Osteocyte (in vitro differentiated cells): ENCODE measurements around the gene MIER1. TPM values are rescaled to one million over a fixed set of nuclear protein-coding genes. Genes with fewer than 3 reads are reported as not detected.
"Not testable (repeated sequence)": the region's sequence is repeated elsewhere in the genome, so short reads cannot be mapped to it uniquely, and the experiment has no call there.

Experiments used
- DNase-seq: peaks from one replicate; pipeline ENCODE4 v3.0.0; 2021; ENCODE audit warnings: mixed read lengths; ENCODE audit not compliant: unreplicated experiment; ENCODE audit errors: extremely low spot score
- H3K27ac Mint-ChIP-seq: one replicate; pipeline ENCODE4 v1.8.0; 2021; ENCODE audit warnings: mild to moderate bottlenecking, mixed read lengths; ENCODE audit not compliant: unreplicated experiment
- H3K27me3 Mint-ChIP-seq: one replicate; pipeline ENCODE4 v1.8.0; 2021; ENCODE audit warnings: mixed read lengths; ENCODE audit not compliant: unreplicated experiment
- H3K36me3 Mint-ChIP-seq: one replicate; pipeline ENCODE4 v1.8.0; 2021; ENCODE audit warnings: mixed read lengths; ENCODE audit not compliant: unreplicated experiment
- H3K4me1 Mint-ChIP-seq: one replicate; pipeline ENCODE4 v1.8.0; 2021; ENCODE audit warnings: mixed read lengths; ENCODE audit not compliant: unreplicated experiment
- H3K4me3 Mint-ChIP-seq: one replicate; pipeline ENCODE4 v1.8.0; 2021; ENCODE audit warnings: mild to moderate bottlenecking, moderate library complexity, mixed read lengths; ENCODE audit not compliant: unreplicated experiment
- H3K9me3 Mint-ChIP-seq: one replicate; pipeline ENCODE4 v1.8.0; 2021; ENCODE audit warnings: mixed read lengths; ENCODE audit not compliant: unreplicated experiment
- CTCF ChIP-seq: fragments of 200-600 bp; sonication (generic); IDR thresholded peaks from 2 replicates; pipeline ENCODE4 v1.5.0; 2021; ENCODE audit warnings: antibody characterized with exemption, mild to moderate bottlenecking, moderate library complexity
- total RNA-seq: library from RNA; stranded (reverse); gene quantifications from 2 replicates; pipeline ENCODE4 v1.2.1, GENCODE V29; 2021

The MIER1 gene
- total RNA-seq, 1 donor from 2014 or later, result 45.8 TPM

- H3K27me3 Mint-ChIP-seq, result no peaks in the 10 kb centered on the region
- peaks cover 2% of the 10 kb centered on the region for H3K4me1 Mint-ChIP-seq
- TF ChIP-seq CTCF, result no peak
- H3K4me3 Mint-ChIP-seq, result no peak overlapping the region
- DNase-seq, result no peak
- no peaks in the 10 kb centered on the region for H3K9me3 Mint-ChIP-seq
- H3K27ac Mint-ChIP-seq, result no peak overlapping the region
- H3K36me3 Mint-ChIP-seq, result peaks cover 52% of the 10 kb centered on the region
Measured at GRCh38 chr1:66957938-66958337, 33.1 kb downstream of the MIER1 start.

GRCh38 chr1:66966188-66966873 is 41.5 kb downstream of the MIER1 start:
- not testable (repeated sequence) for H3K4me3 Mint-ChIP-seq, DNase-seq, H3K27ac Mint-ChIP-seq, H3K27me3 Mint-ChIP-seq
- Mint-ChIP-seq H3K9me3 (peaks cover 14% of the 10 kb centered on the region), H3K4me1 (peaks cover 23% of the 10 kb centered on the region), H3K36me3 (peaks cover 66% of the 10 kb centered on the region)

GRCh38 chr1:66968574-66968973 is 43.8 kb downstream of the MIER1 start:
- Mint-ChIP-seq H3K4me3 (no peak overlapping the region), H3K36me3 (peaks cover 62% of the 10 kb centered on the region), H3K27ac (peak overlapping the region; percentile 66), H3K4me1 (peaks cover 23% of the 10 kb centered on the region), H3K9me3 (peaks cover 14% of the 10 kb centered on the region), H3K27me3 (no peaks in the 10 kb centered on the region)
- no peak for TF ChIP-seq CTCF
- DNase-seq, result no peak

- H3K4me3 Mint-ChIP-seq, result no peak overlapping the region
- peaks cover 34% of the 10 kb centered on the region for H3K36me3 Mint-ChIP-seq
- no peak for TF ChIP-seq CTCF
- no peaks in the 10 kb centered on the region for H3K9me3 Mint-ChIP-seq
- no peak for DNase-seq
- H3K4me1 Mint-ChIP-seq, result no peaks in the 10 kb centered on the region
- H3K27ac Mint-ChIP-seq, result no peak overlapping the region
- H3K27me3 Mint-ChIP-seq, result no peaks in the 10 kb centered on the region
Measured at GRCh38 chr1:66978201-66978600, 53.4 kb downstream of the MIER1 start.

GRCh38 chr1:66979621-66980020 is 54.8 kb downstream of the MIER1 start:
- peaks cover 36% of the 10 kb centered on the region for H3K36me3 Mint-ChIP-seq
- not testable (repeated sequence) for DNase-seq, H3K27me3 Mint-ChIP-seq, H3K9me3 Mint-ChIP-seq, H3K27ac Mint-ChIP-seq, H3K4me3 Mint-ChIP-seq, H3K4me1 Mint-ChIP-seq

GRCh38 chr1:66980745-66981367 is 56.1 kb downstream of the MIER1 start:
- no peak overlapping the region for H3K4me3 Mint-ChIP-seq

More at GRCh38 chr1:66980745-66981367, 56.1 kb downstream of the MIER1 start:
- Mint-ChIP-seq H3K9me3 (no peaks in the 10 kb centered on the region), H3K27ac (no peak overlapping the region), H3K36me3 (peaks cover 36% of the 10 kb centered on the region), H3K4me1 (no peaks in the 10 kb centered on the region), H3K27me3 (no peaks in the 10 kb centered on the region)
- no peak for TF ChIP-seq CTCF
- DNase-seq, result no peak
